Activated CD8-positive, alpha-beta memory T cell treated with anti-CD3 and anti-CD28 coated beads, Interleukin-2, amount 50 U/mL, for 24 hours (primary cell): ENCODE measurements around the gene PTPRC.

Experiments
- DNase-seq: peaks from one replicate; pipeline ENCODE4 v3.0.0-alpha.2; 2020; ENCODE audit errors: extremely low read depth

The PTPRC gene

GRCh38 chr1:198754670-198755069 lies 115.8 kb downstream of the PTPRC start:
- DNase-seq = no peak

- DNase-seq = no peak
Measured at GRCh38 chr1:198755715-198756114, 116.9 kb downstream of the PTPRC start.

GRCh38 chr1:198756470-198756869 lies 117.6 kb downstream of the PTPRC start:
- DNase-seq = no peak

- no peak for DNase-seq
Measured at GRCh38 chr1:198761859-198762616, 123.2 kb downstream of the PTPRC start.

GRCh38 chr1:198763298-198763714 lies 124.5 kb downstream of the PTPRC start:
- DNase-seq = no peak

- DNase-seq = no peak
Measured at GRCh38 chr1:198764748-198765147, 125.9 kb downstream of the PTPRC start.

GRCh38 chr1:198765416-198765815 lies 126.6 kb downstream of the PTPRC start:
- no peak for DNase-seq

- no peak for DNase-seq
Measured at GRCh38 chr1:198771563-198772153, 132.8 kb downstream of the PTPRC start.

- no peak for DNase-seq
Measured at GRCh38 chr1:198772626-198773025, 133.8 kb downstream of the PTPRC start.

- no peak for DNase-seq
Measured at GRCh38 chr1:198773030-198773429, 134.2 kb downstream of the PTPRC start.

GRCh38 chr1:198773523-198773922 lies 134.7 kb downstream of the PTPRC start:
- no peak for DNase-seq

- no peak for DNase-seq
Measured at GRCh38 chr1:198774421-198774820, 135.6 kb downstream of the PTPRC start.

GRCh38 chr1:198775606-198776005 lies 136.8 kb downstream of the PTPRC start:
- no peak for DNase-seq

GRCh38 chr1:198776602-198777029 lies 137.8 kb downstream of the PTPRC start:
- no peak for DNase-seq

- no peak for DNase-seq
Measured at GRCh38 chr1:198778049-198778448, 139.2 kb downstream of the PTPRC start.

GRCh38 chr1:198780376-198780775 lies 141.5 kb downstream of the PTPRC start:
- DNase-seq = no peak

GRCh38 chr1:198788561-198789064 lies 149.8 kb downstream of the PTPRC start:
- no peak for DNase-seq

GRCh38 chr1:198793714-198794113 lies 154.9 kb downstream of the PTPRC start:
- no peak for DNase-seq

- no peak for DNase-seq
Measured at GRCh38 chr1:198794498-198794897, 155.7 kb downstream of the PTPRC start.

GRCh38 chr1:198797656-198798055 lies 158.8 kb downstream of the PTPRC start:
- DNase-seq = no peak

GRCh38 chr1:198798923-198799386 lies 160.1 kb downstream of the PTPRC start:
- DNase-seq = no peak

- DNase-seq = no peak
Measured at GRCh38 chr1:198805498-198806151, 166.8 kb downstream of the PTPRC start.

- DNase-seq = no peak
Measured at GRCh38 chr1:198806861-198807260, 168.0 kb downstream of the PTPRC start.
